Esophagus squamous epithelium (tissue), 5 donors: ENCODE measurements around the gene KAT6B. TPM values are rescaled to one million over a fixed set of nuclear protein-coding genes. Genes with fewer than 3 reads are reported as not detected.
"Not testable (repeated sequence)": the region's sequence is repeated elsewhere in the genome, so short reads cannot be mapped to it uniquely, and the experiment has no call there.

Experiments used
- DNase-seq: peaks from one replicate; lab custom pipeline; 2025; lab: John Stamatoyannopoulos, UW
- H3K27ac ChIP-seq, 4 donors: fragments of 200-600 bp; sonication (generic); one replicate each; pipeline ENCODE4 v1.5.1; 2016 to 2019; ENCODE audit warnings: mild to moderate bottlenecking in 1 of 4
- H3K27me3 ChIP-seq, 4 donors: fragments of 200-600 bp; sonication (generic); 1 replicate in 3 of 4; 2 replicates in 1 of 4; pipeline versions ENCODE4 v1.5.1 to v1.6.0; 2017 to 2021; ENCODE audit warnings: antibody characterized with exemption in 1 of 4
- H3K36me3 ChIP-seq, 3 donors: fragments of 200-600 bp; sonication (generic); one replicate each; pipeline ENCODE4 v1.5.1; 2016 to 2019
- H3K4me1 ChIP-seq, 3 donors: fragments of 200-600 bp; sonication (generic); one replicate each; pipeline ENCODE4 v1.5.1; 2017 to 2019
- H3K4me3 ChIP-seq, 4 donors: fragments of 200-600 bp; sonication (generic); 1 replicate in 3 of 4; 2 replicates in 1 of 4; pipeline ENCODE4 v1.5.1; 2016 to 2019; ENCODE audit warnings: mild to moderate bottlenecking in 2 of 4, moderate library complexity in 1 of 4
- H3K9me3 ChIP-seq, 3 donors: fragments of 200-600 bp; sonication (generic); one replicate each; pipeline ENCODE4 v1.5.1; 2016 to 2019
- POLR2A ChIP-seq, 4 donors: fragments of 450-650 bp; IDR thresholded peaks; one replicate each; pipeline ENCODE4 v1.6.1; 2017; ENCODE audit warnings: antibody characterized with exemption in 4 of 4, mild to moderate bottlenecking in 4 of 4, moderate library complexity in 3 of 4
- WGBS, 2 donors: methylation state at CpG; one replicate each; pipeline ENCODE4 v1.1.5; 2018; 5-methylcytosine and 5-hydroxymethylcytosine counted together
- intact Hi-C: fragments of 100-400 bp; cut with DNase I; formaldehyde crosslinking; loops from one replicate; pipeline ENCODE4 v1.15.0; 2022
- total RNA-seq, 4 donors: library from RNA; depleted of rRNA; stranded (reverse); fragments of >200 nt; gene quantifications; one replicate each; pipeline ENCODE4 v1.1.0, GENCODE V29; 2016
- TF ChIP-seq, protein P1 (sequence below), 6 experiments: fragments of 450-650 bp in 4 of 6; fragments of 200-600 bp in 2 of 6; sonication (generic) in 2 of 6; IDR thresholded peaks; one replicate each; pipeline ENCODE4 v1.5.1; 2016 to 2019; ENCODE audit warnings: antibody characterized with exemption in 6 of 6, mild to moderate bottlenecking in 4 of 6, moderate library complexity in 4 of 6
- donor health status: DM: yes; HTN: yes; CAD: no.

KAT6B gene
- total RNA-seq, 4 donors from 2014 or later: 13.1 to 48.8 (median 22.4) TPM

DNA sequence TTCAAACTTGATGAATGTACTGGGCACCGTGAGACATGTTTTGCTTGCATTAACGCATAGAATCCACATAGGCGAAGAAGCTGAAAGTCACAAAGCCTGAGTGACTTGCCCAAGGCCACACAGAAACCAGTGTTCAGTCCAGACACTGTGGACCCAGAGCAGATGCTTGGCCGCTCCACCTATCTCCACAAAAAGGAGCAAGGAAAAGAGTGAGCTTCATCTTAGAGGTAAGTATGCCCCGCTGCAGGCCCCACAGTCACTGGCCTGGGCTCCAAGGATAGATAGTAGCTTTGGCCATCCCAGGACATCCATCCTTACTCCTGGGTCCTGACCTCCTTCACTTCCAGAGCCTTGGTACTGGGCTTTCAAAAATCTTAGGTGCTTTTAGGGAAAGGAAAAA, 224.9 kb downstream of the KAT6B start:
- intact Hi-C loops: no loop called here
- 73 to 75% methylated on average over 5 of the region's 5 CpGs for WGBS, 2 donors
- Histone ChIP-seq H3K27ac (no peak overlapping the region), H3K36me3 (no peaks in the 10 kb centered on the region), H3K9me3 (no peaks in the 10 kb centered on the region), H3K27me3 (peaks cover 0 to 3% (median 0%) of the 10 kb centered on the region in 4 donors), H3K4me1 (peaks cover 0 to 8% (median 0%) of the 10 kb centered on the region in 3 donors), H3K4me3 (no peak overlapping the region)
- DNase-seq: no peak
- TF ChIP-seq, protein P1, sequence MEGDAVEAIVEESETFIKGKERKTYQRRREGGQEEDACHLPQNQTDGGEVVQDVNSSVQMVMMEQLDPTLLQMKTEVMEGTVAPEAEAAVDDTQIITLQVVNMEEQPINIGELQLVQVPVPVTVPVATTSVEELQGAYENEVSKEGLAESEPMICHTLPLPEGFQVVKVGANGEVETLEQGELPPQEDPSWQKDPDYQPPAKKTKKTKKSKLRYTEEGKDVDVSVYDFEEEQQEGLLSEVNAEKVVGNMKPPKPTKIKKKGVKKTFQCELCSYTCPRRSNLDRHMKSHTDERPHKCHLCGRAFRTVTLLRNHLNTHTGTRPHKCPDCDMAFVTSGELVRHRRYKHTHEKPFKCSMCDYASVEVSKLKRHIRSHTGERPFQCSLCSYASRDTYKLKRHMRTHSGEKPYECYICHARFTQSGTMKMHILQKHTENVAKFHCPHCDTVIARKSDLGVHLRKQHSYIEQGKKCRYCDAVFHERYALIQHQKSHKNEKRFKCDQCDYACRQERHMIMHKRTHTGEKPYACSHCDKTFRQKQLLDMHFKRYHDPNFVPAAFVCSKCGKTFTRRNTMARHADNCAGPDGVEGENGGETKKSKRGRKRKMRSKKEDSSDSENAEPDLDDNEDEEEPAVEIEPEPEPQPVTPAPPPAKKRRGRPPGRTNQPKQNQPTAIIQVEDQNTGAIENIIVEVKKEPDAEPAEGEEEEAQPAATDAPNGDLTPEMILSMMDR (IDR thresholded peaks at IDR 0.05): no peak
- no peak for TF ChIP-seq POLR2A (IDR thresholded peaks at IDR 0.05)

DNA sequence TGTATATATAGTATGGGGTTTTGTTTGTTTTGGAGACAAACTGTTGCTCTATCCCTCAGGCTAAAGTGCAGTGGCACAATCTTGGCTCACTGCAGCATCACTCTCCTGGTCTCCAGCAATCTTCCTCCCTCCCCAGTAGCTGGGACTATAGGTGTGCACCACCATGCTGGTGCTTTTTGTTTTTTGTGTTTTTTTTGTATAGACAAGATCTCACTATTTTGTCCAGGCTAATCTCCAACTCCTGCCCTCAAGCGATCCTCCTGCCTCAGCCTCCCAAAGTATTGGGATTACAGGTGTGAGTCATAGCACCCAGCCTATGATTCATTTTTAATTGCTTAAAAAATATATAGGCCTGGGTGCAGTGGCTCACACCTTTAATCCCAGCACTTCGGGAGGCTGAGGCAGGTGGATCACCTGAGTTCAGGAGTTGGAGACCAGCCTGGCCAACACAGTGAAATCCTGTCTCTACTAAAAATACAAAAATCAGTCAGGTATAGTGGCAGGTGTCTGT, 229.6 kb downstream of the KAT6B start:
- H3K36me3 ChIP-seq, intact Hi-C loops, H3K27me3 ChIP-seq, H3K27ac ChIP-seq, H3K4me3 ChIP-seq, DNase-seq, H3K9me3 ChIP-seq: not testable (repeated sequence)
- 33 to 48% methylated on average over 1 to 2 of the region's 2 CpGs for WGBS, 2 donors
- H3K4me1 ChIP-seq: peaks cover 0 to 17% (median 9%) of the 10 kb centered on the region in 3 donors

DNA sequence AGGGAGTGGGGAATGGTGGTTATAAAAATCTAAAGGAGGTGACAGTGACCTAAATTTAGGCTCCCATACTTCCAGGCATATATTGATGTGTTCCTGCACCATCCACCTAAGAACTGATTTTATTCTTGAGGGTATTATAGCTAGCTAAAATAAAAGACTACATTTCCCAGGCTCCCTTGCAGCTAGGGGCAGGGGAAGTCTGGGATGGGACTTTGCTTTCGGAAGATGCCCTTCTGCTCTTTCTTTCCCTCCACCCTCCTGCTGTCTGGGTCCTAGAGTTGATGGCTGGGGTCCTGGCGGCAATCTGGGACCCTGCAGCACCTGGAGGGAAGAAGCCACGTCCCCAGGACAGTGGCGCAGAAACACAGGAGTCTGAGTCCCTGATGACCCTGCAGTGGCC, 231.3 kb downstream of the KAT6B start:
- intact Hi-C loops: no loop called here
- H3K36me3 ChIP-seq: no peaks in the 10 kb centered on the region
- H3K27ac ChIP-seq: peak overlapping the region in 2 of 4 donors; percentile 25 to 38
- H3K9me3 ChIP-seq: no peaks in the 10 kb centered on the region
- no peak overlapping the region for H3K4me3 ChIP-seq
- no peak for DNase-seq
- TF ChIP-seq, protein P1 (IDR thresholded peaks at IDR 0.05): no peak
- no peak for TF ChIP-seq POLR2A (IDR thresholded peaks at IDR 0.05)
- H3K27me3 ChIP-seq: no peaks in the 10 kb centered on the region
- WGBS, 2 donors: 18 to 36% methylated on average over 1 of the region's 4 CpGs
- H3K4me1 ChIP-seq: peaks cover 0 to 26% (median 9%) of the 10 kb centered on the region in 3 donors

DNA sequence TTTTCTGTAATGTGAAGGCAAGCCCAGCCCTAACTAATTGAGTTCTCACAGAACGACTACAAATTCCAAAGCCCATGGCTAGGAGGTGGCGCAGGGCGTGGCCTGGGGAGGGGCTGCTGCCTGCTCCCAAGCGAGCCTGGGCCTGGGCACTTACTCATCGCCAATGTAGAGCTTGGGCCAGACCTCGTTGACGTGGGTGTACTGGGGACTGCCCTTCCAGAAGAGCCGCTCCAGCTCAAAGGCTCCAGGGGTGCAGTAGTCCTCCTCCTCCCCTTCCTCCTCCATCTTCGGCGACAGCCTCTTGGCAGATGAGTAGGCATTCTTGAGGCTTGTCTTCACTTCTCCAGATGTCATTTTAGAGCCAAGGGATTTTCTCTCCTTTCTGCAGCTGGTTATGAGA, 231.8 kb downstream of the KAT6B start:
- H3K4me1 ChIP-seq: peaks cover 0 to 30% (median 9%) of the 10 kb centered on the region in 3 donors
- H3K9me3 ChIP-seq: no peaks in the 10 kb centered on the region
- intact Hi-C loops: no loop called here
- H3K4me3 ChIP-seq: no peak overlapping the region
- 27 to 60% methylated on average over 1 to 3 of the region's 10 CpGs for WGBS, 2 donors
- TF ChIP-seq, protein P1 (IDR thresholded peaks at IDR 0.05): no peak
- no peak for TF ChIP-seq POLR2A (IDR thresholded peaks at IDR 0.05)
- no peaks in the 10 kb centered on the region for H3K27me3 ChIP-seq
- H3K36me3 ChIP-seq: no peaks in the 10 kb centered on the region
- H3K27ac ChIP-seq: peak overlapping the region in 2 of 4 donors; percentile 25 to 38
- no peak for DNase-seq

DNA sequence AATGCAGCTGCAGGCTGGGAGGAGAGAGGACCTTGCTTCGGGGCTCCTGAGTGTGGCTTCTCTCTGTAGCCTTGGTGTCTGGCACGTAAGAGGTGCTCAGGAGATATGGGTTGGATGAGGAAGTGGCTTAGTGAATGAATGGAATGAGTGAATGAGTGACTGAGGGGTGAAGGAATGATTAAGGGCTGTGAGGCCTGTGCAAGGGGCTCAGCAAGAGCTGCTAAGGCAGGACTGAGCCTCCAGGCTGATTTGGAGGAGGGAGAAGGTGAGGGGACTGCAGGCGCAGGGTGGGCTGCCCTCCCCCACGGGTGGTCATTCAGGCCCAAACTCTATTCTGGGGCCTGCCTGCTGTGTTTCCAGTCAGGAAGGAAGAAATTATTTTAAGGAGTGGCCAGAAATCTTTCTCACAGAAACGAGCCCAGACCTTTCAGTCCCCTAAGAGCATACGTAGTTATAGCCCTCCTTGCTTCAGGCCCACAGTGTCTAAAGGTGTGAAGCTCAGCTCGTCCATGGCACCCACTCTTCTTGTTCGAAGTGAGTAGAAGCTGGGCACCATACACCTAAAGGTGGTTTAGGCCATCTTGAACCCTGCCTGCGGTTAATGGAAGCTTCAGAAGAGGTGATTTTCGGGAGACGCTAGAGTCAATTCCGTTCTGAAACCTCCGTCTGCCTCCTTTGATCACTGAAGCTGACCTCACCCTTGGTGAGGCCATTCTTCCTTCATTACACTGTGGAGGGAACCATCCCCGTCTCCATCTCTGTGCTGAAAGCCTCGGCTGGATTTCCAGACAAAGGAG, 235.5 kb downstream of the KAT6B start:
- Histone ChIP-seq H3K4me3 (no peak overlapping the region), H3K9me3 (no peaks in the 10 kb centered on the region), H3K27ac (peak overlapping the region in 3 of 4 donors; percentile 18 to 36 (median 31)), H3K36me3 (no peaks in the 10 kb centered on the region), H3K27me3 (no peaks in the 10 kb centered on the region), H3K4me1 (peaks cover 0 to 35% (median 9%) of the 10 kb centered on the region in 3 donors)
- no peak for TF ChIP-seq POLR2A (IDR thresholded peaks at IDR 0.05)
- TF ChIP-seq, protein P1 (IDR thresholded peaks at IDR 0.05): no peak
- intact Hi-C loops: no loop called here
- WGBS, 2 donors: 58 to 68% methylated on average over 11 to 15 of the region's 15 CpGs
- no peak for DNase-seq
